ENCODE measurements around the gene MIOS.
A peak's percentile ranks its signal among the peaks of the same experiment; 100 is the strongest.
"Not testable (repeated sequence)": the region's sequence is repeated elsewhere in the genome, so short reads cannot be mapped to it uniquely, and the experiment has no call there.

Gene MIOS

GRCh38 chr7:7653593-7654187, 87.0 kb downstream of the MIOS start:
- no peak for ATAC-seq (ENCODE audit: low read depth)
- DNase-seq (ENCODE audit: low spot score): no peak
- Histone ChIP-seq H3K4me1 (ENCODE audit: insufficient read depth, poor library complexity, severe bottlenecking) (no peaks in the 10 kb centered on the region), H3K27me3 (ENCODE audit: insufficient read depth, poor library complexity, severe bottlenecking) (no peaks in the 10 kb centered on the region), H3K9me3 (ENCODE audit: severe bottlenecking) (no peaks in the 10 kb centered on the region), H3K27ac (ENCODE audit: poor library complexity, severe bottlenecking) (no peak overlapping the region), H3K36me3 (ENCODE audit: low read depth) (no peaks in the 10 kb centered on the region), H3K4me3 (ENCODE audit: severe bottlenecking) (no peak overlapping the region)
- TF ChIP-seq CTCF (IDR thresholded peaks at IDR 0.05; ENCODE audit: poor library complexity, severe bottlenecking): peak; percentile 40

- Histone ChIP-seq H3K27me3 (ENCODE audit: insufficient read depth, poor library complexity, severe bottlenecking) (no peaks in the 10 kb centered on the region), H3K4me3 (ENCODE audit: severe bottlenecking) (no peak overlapping the region), H3K9me3 (ENCODE audit: severe bottlenecking) (no peaks in the 10 kb centered on the region), H3K36me3 (ENCODE audit: low read depth) (no peaks in the 10 kb centered on the region), H3K27ac (ENCODE audit: poor library complexity, severe bottlenecking) (no peak overlapping the region), H3K4me1 (ENCODE audit: insufficient read depth, poor library complexity, severe bottlenecking) (no peaks in the 10 kb centered on the region)
- no peak for DNase-seq (ENCODE audit: low spot score)
- no peak for ATAC-seq (ENCODE audit: low read depth)
- TF ChIP-seq CTCF (IDR thresholded peaks at IDR 0.05; ENCODE audit: poor library complexity, severe bottlenecking): no peak
Observed at GRCh38 chr7:7654964-7655715, 88.5 kb downstream of the MIOS start.

GRCh38 chr7:7656459-7656858, 89.8 kb downstream of the MIOS start:
- not testable (repeated sequence) for H3K9me3 ChIP-seq (ENCODE audit: severe bottlenecking); H3K36me3 ChIP-seq (ENCODE audit: low read depth); DNase-seq (ENCODE audit: low spot score); ATAC-seq (ENCODE audit: low read depth); H3K27ac ChIP-seq (ENCODE audit: poor library complexity, severe bottlenecking); H3K4me1 ChIP-seq (ENCODE audit: insufficient read depth, poor library complexity, severe bottlenecking); H3K27me3 ChIP-seq (ENCODE audit: insufficient read depth, poor library complexity, severe bottlenecking); H3K4me3 ChIP-seq (ENCODE audit: severe bottlenecking)
